HCT116 (cell line): ENCODE results near the gene URM1. TPM values are rescaled to one million over a fixed set of nuclear protein-coding genes. Genes with fewer than 3 reads are reported as not detected.
A peak's percentile ranks its signal among the peaks of the same experiment; 100 is the strongest.

Source experiments
- ATAC-seq: fragments of 200-7000 bp; cut with Tn5 transposase; 2 replicates; pipeline ENCODE4 v1.9.1; 2020; ENCODE audit warnings: mild to moderate bottlenecking, moderate library complexity
- BruUV-seq: library from RNA; stranded (reverse); fragments of 400-500 nt; replicated peaks from 2 replicates; lab custom pipeline; 2021; lab: Mats Ljungman, UMichigan
- CTCF ChIA-PET: fragments of 300-600 bp; sonication (Branson Sonifier 250); formaldehyde crosslinking; loops from one replicate; lab custom pipeline; 2021; ENCODE audit warnings: antibody characterized with exemption; lab: Charles Lee
- POLR2A ChIA-PET: fragments of 300-600, 350-600 bp; sonication (Branson Sonifier 250); formaldehyde crosslinking; loops from one replicate; lab custom pipeline; 2021; ENCODE audit warnings: antibody characterized with exemption; lab: Charles Lee
- RAD21 ChIA-PET, 2 experiments: fragments of 300-600 bp; sonication (Branson Sonifier 250); formaldehyde crosslinking; loops; one replicate each; lab custom pipeline; 2023; ENCODE audit warnings: low total read pairs in 2 of 2; ENCODE audit not compliant: uncharacterized antibody in 2 of 2, unreplicated experiment in 2 of 2, low non-redundant PET in 1 of 2; lab: Charles Lee
- DNase-seq: peaks from one replicate; pipeline ENCODE4 v3.0.0-alpha.2; 2010; ENCODE audit warnings: low read depth, low spot score
- H2AFZ ChIP-seq: fragments of 200-600 bp; shearing (Covaris generic), sonication (generic); 2 replicates; pipeline ENCODE4 v1.6.1; 2017; ENCODE audit warnings: low read depth, mixed run types, mixed read lengths, antibody characterized with exemption, low read length; ENCODE audit not compliant: poor library complexity, severe bottlenecking
- H3K27ac ChIP-seq: 2 replicates; pipeline ENCODE4 v1.5.1; 2012; ENCODE audit warnings: low read depth, low read length
- H3K27me3 ChIP-seq: fragments of 200-600 bp; sonication (generic); 2 replicates; pipeline ENCODE4 v1.6.1; 2016; ENCODE audit warnings: mixed run types, low read length, mixed read lengths; ENCODE audit not compliant: insufficient read depth
- H3K36me3 ChIP-seq, 2 experiments: fragments of 200-500 bp in 1 of 2; fragments of 200-600 bp in 1 of 2; sonication (Bioruptor generic) in 1 of 2; sonication (generic) in 1 of 2; 2 replicates each; pipeline versions ENCODE4 v1.5.1 to v1.6.1; 2014 to 2016; ENCODE audit warnings: low read length in 2 of 2, inconsistent platforms in 1 of 2, mixed read lengths in 1 of 2, mixed run types in 1 of 2; ENCODE audit not compliant: insufficient read depth in 2 of 2, control insufficient read depth in 1 of 2
- H3K4me1 ChIP-seq, 2 experiments: fragments of 200-600 bp in 1 of 2; sonication (generic) in 1 of 2; 2 replicates each; pipeline versions ENCODE4 v1.5.1 to v1.6.1; 2012 to 2017; ENCODE audit warnings: low read length in 2 of 2, inconsistent platforms in 1 of 2, mild to moderate bottlenecking in 1 of 2, mixed read lengths in 1 of 2, mixed run types in 1 of 2, moderate library complexity in 1 of 2; ENCODE audit not compliant: insufficient read depth in 2 of 2, control insufficient read depth in 1 of 2
- H3K4me2 ChIP-seq: fragments of 200-600 bp; sonication (generic); 2 replicates; pipeline ENCODE4 v1.6.1; 2017; ENCODE audit warnings: mixed run types, low read length, mixed read lengths
- H3K4me3 ChIP-seq, 2 experiments: fragments of 200-600 bp in 1 of 2; sonication (generic) in 1 of 2; replicated peaks in 1 of 2; 2 replicates each; pipeline ENCODE4 v1.5.1; 2011 to 2016; ENCODE audit warnings: low read length in 2 of 2, control low read depth in 1 of 2, low read depth in 1 of 2, mild to moderate bottlenecking in 1 of 2, mixed read lengths in 1 of 2, mixed run types in 1 of 2
- H3K79me2 ChIP-seq: fragments of 200-600 bp; sonication (generic); 2 replicates; pipeline ENCODE4 v1.6.1; 2017; ENCODE audit warnings: mild to moderate bottlenecking, mixed run types, low read length, moderate library complexity, mixed read lengths; ENCODE audit not compliant: insufficient read depth
- H3K9ac ChIP-seq: fragments of 200-600 bp; sonication (generic); 2 replicates; pipeline ENCODE4 v1.6.1; 2016; ENCODE audit warnings: low read length, mixed read lengths
- H3K9me2 ChIP-seq: fragments of 200-600 bp; sonication (generic), shearing (Covaris generic); 2 replicates; pipeline ENCODE4 v1.6.1; 2017; ENCODE audit warnings: mixed run types, mild to moderate bottlenecking, moderate library complexity; ENCODE audit not compliant: insufficient read depth
- H3K9me3 ChIP-seq, 2 experiments: fragments of 200-500 bp in 1 of 2; fragments of 200-600 bp in 1 of 2; sonication (Bioruptor generic) in 1 of 2; sonication (generic) in 1 of 2; 2 replicates each; pipeline ENCODE4 v1.6.1; 2014 to 2017; ENCODE audit warnings: low read length in 2 of 2, mixed read lengths in 2 of 2, inconsistent platforms in 1 of 2, low read depth in 1 of 2, mild to moderate bottlenecking in 1 of 2, mixed run types in 1 of 2, moderate library complexity in 1 of 2; ENCODE audit not compliant: control insufficient read depth in 1 of 2, insufficient read depth in 1 of 2
- H4K20me1 ChIP-seq: fragments of 200-600 bp; sonication (generic), shearing (Covaris generic); 2 replicates; pipeline ENCODE4 v1.6.1; 2017; ENCODE audit warnings: mixed run types, mild to moderate bottlenecking, moderate library complexity; ENCODE audit not compliant: insufficient read depth
- CBX3 ChIP-seq: IDR thresholded peaks from 2 replicates; pipeline ENCODE4 v1.6.1; 2012; ENCODE audit warnings: low read depth
- EGR1 ChIP-seq: IDR thresholded peaks from 2 replicates; pipeline ENCODE4 v1.6.1; 2012; ENCODE audit warnings: low read depth
- FOSL1 ChIP-seq: IDR thresholded peaks from 2 replicates; pipeline ENCODE4 v1.6.1; 2012; ENCODE audit warnings: low read depth
- JUND ChIP-seq: IDR thresholded peaks from 2 replicates; pipeline ENCODE4 v1.6.1; 2012
- POLR2A ChIP-seq: IDR thresholded peaks from 2 replicates; pipeline ENCODE4 v1.7.0; 2011; ENCODE audit warnings: borderline replicate concordance; ENCODE audit not compliant: insufficient read depth, insufficient read length; ENCODE audit errors: extremely low read depth
- RAD21 ChIP-seq: IDR thresholded peaks from 2 replicates; pipeline ENCODE4 v1.6.1; 2012; ENCODE audit warnings: low read depth, mild to moderate bottlenecking
- SIN3A ChIP-seq: IDR thresholded peaks from 2 replicates; pipeline ENCODE4 v1.6.1; 2012; ENCODE audit warnings: low read depth
- YY1 ChIP-seq: IDR thresholded peaks from 2 replicates; pipeline ENCODE4 v1.6.1; 2011; ENCODE audit warnings: low read length, low read depth, moderate library complexity, mild to moderate bottlenecking; ENCODE audit not compliant: insufficient replicate concordance; ENCODE audit errors: extremely low read depth
- ZFX ChIP-seq: fragments of 450-650 bp; IDR thresholded peaks from 2 replicates; pipeline ENCODE4 v1.6.1; 2017
- intact Hi-C: fragments of 100-400 bp; cut with micrococcal nuclease; formaldehyde crosslinking; loops from 2 replicates; pipeline ENCODE4 v1.10.0; 2022
- total RNA-seq: library from RNA; stranded (reverse); gene quantifications from one replicate; pipeline ENCODE4 v1.2.1, GENCODE V29; 2021; ENCODE audit not compliant: unreplicated experiment
- TF ChIP-seq, protein P1 (sequence below), 3 experiments: fragments of 200-600 bp in 1 of 3; sonication (generic) in 1 of 3; IDR thresholded peaks in 2 of 3; conservative IDR thresholded peaks in 1 of 3; 2 replicates each; pipeline ENCODE4 v1.5.1; 2012 to 2017; ENCODE audit warnings: low read depth in 2 of 3, low read length in 2 of 3, antibody characterized with exemption in 1 of 3, borderline replicate concordance in 1 of 3, control low read depth in 1 of 3, mild to moderate bottlenecking in 1 of 3, mixed read lengths in 1 of 3, mixed run types in 1 of 3, moderate library complexity in 1 of 3; ENCODE audit not compliant: insufficient read depth in 1 of 3

Gene URM1
- total RNA-seq, 1 experiment from 2014 or later, result 51.6 TPM

DNA sequence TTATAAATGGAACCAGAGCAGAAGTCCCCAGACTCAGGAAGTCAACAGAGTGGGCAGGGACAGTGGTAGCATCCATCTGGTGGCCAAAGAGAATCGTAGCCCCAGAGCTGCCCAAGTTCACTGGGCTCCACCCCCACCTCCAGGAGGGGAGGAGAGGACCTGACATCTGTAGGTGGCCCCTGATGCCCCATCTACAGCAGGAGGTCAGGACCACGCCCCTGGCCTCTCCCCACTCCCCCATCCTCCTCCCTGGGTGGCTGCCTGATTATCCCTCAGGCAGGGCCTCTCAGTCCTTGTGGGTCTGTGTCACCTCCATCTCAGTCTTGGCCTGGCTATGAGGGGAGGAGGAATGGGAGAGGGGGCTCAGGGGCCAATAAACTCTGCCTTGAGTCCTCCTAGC lies 10.3 kb upstream of the URM1 start:
- peaks cover 0 to 5% of the 10 kb centered on the region in 2 experiments; a peak in 1 of 4 replicates for H3K36me3 ChIP-seq
- H3K27me3 ChIP-seq, result no peaks in the 10 kb centered on the region
- ChIA-PET RAD21 (no interaction called here), POLR2A (interaction anchor here (1.2 kb wide), 1 partner anchor 78 kb away, joined by 3 read pairs; no protein-coding TSS in a partner anchor), CTCF (interaction anchor here (2.2 to 4.6 kb wide), 2 partner anchors 19 to 50 kb away, joined by 10 to 33 read pairs; no protein-coding TSS in a partner anchor)
- H3K79me2 ChIP-seq, result no peaks in the 10 kb centered on the region
- ATAC-seq (no peak), DNase-seq (no peak)
- no peak overlapping the region for H2AFZ ChIP-seq
- H3K9me2 ChIP-seq, result no peaks in the 10 kb centered on the region
- H4K20me1 ChIP-seq, result no peaks in the 10 kb centered on the region
- no TSS peak for BruUV-seq
- no peak overlapping the region for H3K4me3 ChIP-seq
- H3K4me2 ChIP-seq, result no peak overlapping the region
- intact Hi-C loops, result no loop called here
- no peak for TF ChIP-seq FOSL1
- H3K9ac ChIP-seq, result no peak overlapping the region
- 0 out of 2 replicates have a peak overlapping the region, but pooled peaks have one; percentile 24 for H3K27ac ChIP-seq
- peaks cover 7 to 28% of the 10 kb centered on the region in 2 experiments; a peak in 3 of 4 replicates for H3K4me1 ChIP-seq
- no peaks in the 10 kb centered on the region for H3K9me3 ChIP-seq

DNA sequence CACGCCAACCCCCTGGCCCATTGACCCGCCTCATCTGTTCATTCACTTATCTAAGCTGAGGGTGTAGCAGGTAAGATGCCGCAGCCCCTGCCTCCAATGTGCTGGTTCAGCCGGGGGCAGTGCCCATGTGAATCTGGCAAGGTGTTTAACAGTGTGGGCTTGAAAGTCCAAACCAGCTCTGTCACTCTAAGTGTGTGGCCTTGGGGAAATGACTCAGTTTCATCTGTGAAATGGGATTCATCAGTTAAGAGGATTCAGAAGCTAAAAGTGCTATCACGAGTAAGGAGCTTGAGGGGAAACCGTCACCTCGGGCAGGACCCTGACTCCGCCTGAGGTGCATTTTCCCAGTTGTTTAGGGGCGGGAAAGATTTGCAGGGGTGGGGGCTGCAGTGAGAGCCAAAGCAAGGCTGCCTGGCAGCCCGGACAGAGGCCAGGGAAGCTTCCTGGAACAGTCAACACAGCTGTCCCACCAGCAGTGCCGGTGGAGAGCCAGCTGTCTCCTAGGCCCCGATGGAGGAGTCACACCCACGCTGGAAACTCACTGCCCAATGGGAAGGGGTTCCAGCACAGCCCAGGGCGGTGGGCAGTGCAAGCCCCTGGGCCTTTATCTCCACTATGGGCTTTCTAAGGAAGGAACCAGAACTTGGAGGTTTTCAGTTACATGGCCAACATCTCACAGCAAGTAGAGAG lies 9.7 kb upstream of the URM1 start:
- CTCF ChIA-PET, result interaction anchor here (1.1 to 4.6 kb wide), 11 partner anchors 10 to 274 kb away, joined by 4 to 33 read pairs (median 7); partner anchors contain the start of genes CERCAM and URM1
- Histone ChIP-seq H3K27ac (peak overlapping the region; percentile 29), H3K79me2 (no peaks in the 10 kb centered on the region), H3K4me3 (peak overlapping the region in 1 of 2 experiments; percentile 33; a peak in 1 of 4 replicates), H3K27me3 (no peaks in the 10 kb centered on the region), H3K4me1 (peaks cover 7 to 28% of the 10 kb centered on the region in 2 experiments; a peak in 3 of 4 replicates), H4K20me1 (no peaks in the 10 kb centered on the region), H3K9me2 (no peaks in the 10 kb centered on the region), H3K36me3 (no peaks in the 10 kb centered on the region; a peak in 1 of 4 replicates), H3K9me3 (no peaks in the 10 kb centered on the region), H3K4me2 (peak overlapping the region; percentile 73), H2AFZ (no peak overlapping the region), H3K9ac (peak overlapping the region; percentile 14)
- DNase-seq (no peak), ATAC-seq (peak; percentile 43)
- TF ChIP-seq POLR2A (no peak), EGR1 (no peak), SIN3A (no peak), CBX3 (no peak), YY1 (no peak), RAD21 (no peak), FOSL1 (no peak), JUND (no peak), ZFX (no peak)
- TF ChIP-seq, protein P1, sequence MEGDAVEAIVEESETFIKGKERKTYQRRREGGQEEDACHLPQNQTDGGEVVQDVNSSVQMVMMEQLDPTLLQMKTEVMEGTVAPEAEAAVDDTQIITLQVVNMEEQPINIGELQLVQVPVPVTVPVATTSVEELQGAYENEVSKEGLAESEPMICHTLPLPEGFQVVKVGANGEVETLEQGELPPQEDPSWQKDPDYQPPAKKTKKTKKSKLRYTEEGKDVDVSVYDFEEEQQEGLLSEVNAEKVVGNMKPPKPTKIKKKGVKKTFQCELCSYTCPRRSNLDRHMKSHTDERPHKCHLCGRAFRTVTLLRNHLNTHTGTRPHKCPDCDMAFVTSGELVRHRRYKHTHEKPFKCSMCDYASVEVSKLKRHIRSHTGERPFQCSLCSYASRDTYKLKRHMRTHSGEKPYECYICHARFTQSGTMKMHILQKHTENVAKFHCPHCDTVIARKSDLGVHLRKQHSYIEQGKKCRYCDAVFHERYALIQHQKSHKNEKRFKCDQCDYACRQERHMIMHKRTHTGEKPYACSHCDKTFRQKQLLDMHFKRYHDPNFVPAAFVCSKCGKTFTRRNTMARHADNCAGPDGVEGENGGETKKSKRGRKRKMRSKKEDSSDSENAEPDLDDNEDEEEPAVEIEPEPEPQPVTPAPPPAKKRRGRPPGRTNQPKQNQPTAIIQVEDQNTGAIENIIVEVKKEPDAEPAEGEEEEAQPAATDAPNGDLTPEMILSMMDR (IDR thresholded peaks at IDR 0.05 in 2 of 3, conservative IDR thresholded peaks at IDR 0.05 in 1 of 3; ENCODE audit: borderline replicate concordance in 1 of 3, insufficient read depth in 1 of 3, low read depth in 2 of 3, low read length in 2 of 3), result no peak
- no TSS peak for BruUV-seq
- intact Hi-C loops, result no loop called here
- RAD21 ChIA-PET, result interaction anchor here (0.5 to 1.4 kb wide), 5 partner anchors 9 to 233 kb away, joined by 3 to 8 read pairs (median 4); partner anchors contain the start of genes CERCAM (in 1 of the 2) and URM1 (in 1 of the 2)
- POLR2A ChIA-PET, result interaction anchor here (1.1 to 1.3 kb wide), 3 partner anchors 58 to 85 kb away, joined by 3 to 4 read pairs (median 3); partner anchors contain the start of genes GOLGA2 and SWI5
